Astrocyte (in vitro differentiated cells and primary cell): ENCODE data around the gene PDE1C.

ENCODE experiments used
- EZH2 ChIP-seq: IDR thresholded peaks from 2 replicates; pipeline ENCODE4 v1.6.1; 2012; ENCODE audit warnings: mild to moderate bottlenecking, low read length, inconsistent platforms; ENCODE audit not compliant: insufficient read depth
- TF ChIP-seq, protein P1 (sequence below): IDR thresholded peaks from 2 replicates; pipeline ENCODE4 v1.5.1; 2011; ENCODE audit warnings: low read depth, mild to moderate bottlenecking, inconsistent platforms, low read length, moderate library complexity; ENCODE audit not compliant: insufficient read depth

DNA sequence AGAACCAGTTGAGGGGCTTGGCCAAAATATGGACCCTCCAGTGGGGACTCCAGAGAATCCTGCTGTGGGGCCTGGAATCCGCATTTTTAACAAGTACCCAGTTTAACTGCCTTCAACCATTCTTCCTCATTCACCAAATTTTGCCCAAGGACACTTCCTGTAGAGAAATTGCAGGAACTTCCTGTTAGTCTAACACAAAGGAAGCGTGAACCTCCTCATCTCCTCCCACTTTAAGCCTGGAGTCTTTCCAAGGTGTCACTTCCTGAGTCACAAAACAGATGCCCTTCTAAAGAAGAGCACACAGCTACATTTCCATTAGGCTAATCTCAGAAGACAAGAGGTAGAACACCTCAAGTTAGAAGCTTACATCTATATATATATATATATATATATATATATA lies 194.8 kb downstream of the PDE1C start:
- TF ChIP-seq, protein P1, sequence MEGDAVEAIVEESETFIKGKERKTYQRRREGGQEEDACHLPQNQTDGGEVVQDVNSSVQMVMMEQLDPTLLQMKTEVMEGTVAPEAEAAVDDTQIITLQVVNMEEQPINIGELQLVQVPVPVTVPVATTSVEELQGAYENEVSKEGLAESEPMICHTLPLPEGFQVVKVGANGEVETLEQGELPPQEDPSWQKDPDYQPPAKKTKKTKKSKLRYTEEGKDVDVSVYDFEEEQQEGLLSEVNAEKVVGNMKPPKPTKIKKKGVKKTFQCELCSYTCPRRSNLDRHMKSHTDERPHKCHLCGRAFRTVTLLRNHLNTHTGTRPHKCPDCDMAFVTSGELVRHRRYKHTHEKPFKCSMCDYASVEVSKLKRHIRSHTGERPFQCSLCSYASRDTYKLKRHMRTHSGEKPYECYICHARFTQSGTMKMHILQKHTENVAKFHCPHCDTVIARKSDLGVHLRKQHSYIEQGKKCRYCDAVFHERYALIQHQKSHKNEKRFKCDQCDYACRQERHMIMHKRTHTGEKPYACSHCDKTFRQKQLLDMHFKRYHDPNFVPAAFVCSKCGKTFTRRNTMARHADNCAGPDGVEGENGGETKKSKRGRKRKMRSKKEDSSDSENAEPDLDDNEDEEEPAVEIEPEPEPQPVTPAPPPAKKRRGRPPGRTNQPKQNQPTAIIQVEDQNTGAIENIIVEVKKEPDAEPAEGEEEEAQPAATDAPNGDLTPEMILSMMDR, result no peak
- TF ChIP-seq EZH2, result no peak
